Coronary artery (tissue), 2 donors: Measurements from ENCODE around the gene FAM98A.

Source experiments
- DNase-seq: peaks from one replicate; pipeline ENCODE4 v3.0.0-alpha.2; 2017; ENCODE audit warnings: low spot score
- H3K27ac ChIP-seq, 2 donors: fragments of 200-600 bp; sonication (generic); one replicate each; pipeline ENCODE4 v1.5.1; 2016 to 2019
- H3K4me3 ChIP-seq: fragments of 200-600 bp; sonication (generic); 2 replicates; pipeline ENCODE4 v1.5.1; 2016; ENCODE audit warnings: mild to moderate bottlenecking, moderate library complexity
- TF ChIP-seq, protein P1 (sequence below): fragments of 200-600 bp; sonication (generic); IDR thresholded peaks from one replicate; pipeline ENCODE4 v1.5.1; 2019; ENCODE audit warnings: antibody characterized with exemption

FAM98A gene

DNA sequence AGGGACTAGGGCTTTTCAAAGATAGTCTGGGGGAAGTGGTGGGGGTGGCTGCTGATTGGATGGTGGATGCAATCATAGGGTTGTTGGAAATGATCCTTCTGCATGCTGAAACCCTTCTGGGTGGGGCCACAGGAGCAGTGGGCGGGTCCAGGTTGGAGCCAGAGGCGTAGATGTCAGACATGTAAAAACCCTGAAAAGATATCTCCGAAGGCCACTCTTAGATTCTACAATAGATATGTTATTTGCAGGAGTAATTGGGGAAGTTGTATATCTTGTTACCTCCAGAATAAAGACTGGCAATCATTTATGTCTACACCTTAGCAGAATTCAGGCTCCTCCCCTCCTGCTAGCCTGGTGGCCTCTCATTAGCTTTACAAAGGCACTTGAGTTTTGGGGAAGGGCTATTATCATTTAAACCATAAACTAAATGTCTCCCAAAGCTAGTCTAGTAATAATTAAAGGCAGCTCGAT is 8.2 kb upstream of the FAM98A start:
- no peak overlapping the region for H3K27ac ChIP-seq
- TF ChIP-seq, protein P1, sequence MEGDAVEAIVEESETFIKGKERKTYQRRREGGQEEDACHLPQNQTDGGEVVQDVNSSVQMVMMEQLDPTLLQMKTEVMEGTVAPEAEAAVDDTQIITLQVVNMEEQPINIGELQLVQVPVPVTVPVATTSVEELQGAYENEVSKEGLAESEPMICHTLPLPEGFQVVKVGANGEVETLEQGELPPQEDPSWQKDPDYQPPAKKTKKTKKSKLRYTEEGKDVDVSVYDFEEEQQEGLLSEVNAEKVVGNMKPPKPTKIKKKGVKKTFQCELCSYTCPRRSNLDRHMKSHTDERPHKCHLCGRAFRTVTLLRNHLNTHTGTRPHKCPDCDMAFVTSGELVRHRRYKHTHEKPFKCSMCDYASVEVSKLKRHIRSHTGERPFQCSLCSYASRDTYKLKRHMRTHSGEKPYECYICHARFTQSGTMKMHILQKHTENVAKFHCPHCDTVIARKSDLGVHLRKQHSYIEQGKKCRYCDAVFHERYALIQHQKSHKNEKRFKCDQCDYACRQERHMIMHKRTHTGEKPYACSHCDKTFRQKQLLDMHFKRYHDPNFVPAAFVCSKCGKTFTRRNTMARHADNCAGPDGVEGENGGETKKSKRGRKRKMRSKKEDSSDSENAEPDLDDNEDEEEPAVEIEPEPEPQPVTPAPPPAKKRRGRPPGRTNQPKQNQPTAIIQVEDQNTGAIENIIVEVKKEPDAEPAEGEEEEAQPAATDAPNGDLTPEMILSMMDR = no peak

DNA sequence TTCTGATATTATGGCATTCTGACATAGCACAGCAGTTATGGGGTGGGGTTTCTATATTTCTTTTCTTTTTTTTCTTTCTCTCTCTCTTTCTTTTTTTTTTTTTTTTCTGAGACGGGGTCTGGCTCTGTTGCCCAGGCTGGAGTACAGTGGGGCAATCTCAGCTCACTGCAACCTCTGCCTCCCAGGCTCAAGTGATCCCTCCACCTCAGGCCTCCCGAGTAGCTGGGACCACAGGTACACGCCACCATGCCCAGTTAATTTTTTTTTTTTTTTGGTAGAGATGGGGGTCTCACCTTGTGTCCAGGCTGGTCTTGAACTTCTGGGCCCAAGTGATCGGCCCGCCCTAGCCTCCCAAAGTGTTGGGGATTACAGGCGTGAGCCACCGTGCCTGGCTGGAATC is 7.5 kb upstream of the FAM98A start:
- DNase-seq = no peak
- TF ChIP-seq, protein P1 = no peak
- Histone ChIP-seq H3K4me3 (no peak overlapping the region), H3K27ac (no peak overlapping the region)

More for the DNA sequence above, 8.2 kb upstream of the FAM98A start:
- no peak for DNase-seq
- no peak overlapping the region for H3K4me3 ChIP-seq

DNA sequence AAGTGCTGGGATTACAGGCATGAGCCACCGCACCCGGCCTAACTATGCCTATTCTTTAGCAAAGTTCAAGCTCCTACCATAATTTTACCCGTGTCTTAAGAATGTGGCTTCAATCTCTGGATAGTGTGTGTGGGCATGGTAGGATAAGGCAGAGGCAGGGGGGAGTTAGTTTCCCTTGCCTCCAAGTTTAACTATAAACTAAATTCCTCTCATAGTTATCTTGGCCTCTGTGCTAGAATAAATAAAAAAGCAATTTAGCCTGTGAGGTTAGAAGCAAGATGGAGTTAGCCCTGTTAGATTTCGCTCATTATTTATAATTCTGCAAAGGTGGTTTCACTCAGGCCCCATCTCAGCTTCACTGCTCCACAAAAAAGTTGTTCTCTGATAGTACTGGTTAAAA is 7.0 kb upstream of the FAM98A start:
- no peak overlapping the region for H3K4me3 ChIP-seq
- DNase-seq = no peak
- no peak overlapping the region for H3K27ac ChIP-seq
- TF ChIP-seq, protein P1 = no peak

DNA sequence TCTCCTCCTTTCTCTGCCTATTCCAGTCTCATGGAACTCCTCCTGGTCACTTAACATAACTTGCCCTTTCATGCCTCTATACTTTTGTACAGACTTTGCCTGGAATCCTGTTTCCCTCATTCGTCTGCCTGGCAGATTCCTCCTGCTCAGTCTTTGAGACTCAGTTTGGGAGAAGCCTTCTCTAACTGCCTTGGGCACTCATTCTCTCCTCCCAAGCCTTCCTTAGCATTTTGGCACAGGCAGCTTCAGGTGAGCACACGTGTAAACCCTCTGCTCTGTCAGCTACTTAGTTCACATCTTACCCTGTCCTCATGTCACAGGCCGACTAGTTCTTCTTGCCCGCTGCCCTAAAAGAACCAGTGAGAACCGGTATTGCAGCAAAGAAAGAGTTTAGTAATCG is 6.0 kb upstream of the FAM98A start:
- TF ChIP-seq, protein P1 = no peak
- H3K4me3 ChIP-seq = no peak overlapping the region
- H3K27ac ChIP-seq = no peak overlapping the region
- no peak for DNase-seq

DNA sequence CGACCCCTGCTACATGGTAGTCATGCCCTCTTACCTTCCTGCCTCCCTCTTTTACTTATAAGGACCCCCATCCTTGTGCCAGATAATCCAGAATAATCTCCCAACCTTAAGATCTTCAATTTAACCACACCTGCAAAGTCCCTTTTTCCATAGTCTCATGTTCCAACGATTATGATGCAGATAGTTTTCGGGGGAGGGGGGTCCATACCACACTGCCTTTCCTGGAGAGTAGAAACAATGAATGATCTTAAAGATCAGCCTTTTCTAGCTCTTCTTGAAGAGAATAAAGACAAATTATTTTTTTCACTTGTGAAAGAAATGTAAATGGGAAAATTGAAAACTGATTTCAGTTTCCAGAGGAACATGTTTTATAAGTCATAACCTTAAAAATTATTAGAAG is 4.3 kb upstream of the FAM98A start:
- H3K4me3 ChIP-seq = no peak overlapping the region
- DNase-seq = no peak
- TF ChIP-seq, protein P1 = no peak
- no peak overlapping the region for H3K27ac ChIP-seq

DNA sequence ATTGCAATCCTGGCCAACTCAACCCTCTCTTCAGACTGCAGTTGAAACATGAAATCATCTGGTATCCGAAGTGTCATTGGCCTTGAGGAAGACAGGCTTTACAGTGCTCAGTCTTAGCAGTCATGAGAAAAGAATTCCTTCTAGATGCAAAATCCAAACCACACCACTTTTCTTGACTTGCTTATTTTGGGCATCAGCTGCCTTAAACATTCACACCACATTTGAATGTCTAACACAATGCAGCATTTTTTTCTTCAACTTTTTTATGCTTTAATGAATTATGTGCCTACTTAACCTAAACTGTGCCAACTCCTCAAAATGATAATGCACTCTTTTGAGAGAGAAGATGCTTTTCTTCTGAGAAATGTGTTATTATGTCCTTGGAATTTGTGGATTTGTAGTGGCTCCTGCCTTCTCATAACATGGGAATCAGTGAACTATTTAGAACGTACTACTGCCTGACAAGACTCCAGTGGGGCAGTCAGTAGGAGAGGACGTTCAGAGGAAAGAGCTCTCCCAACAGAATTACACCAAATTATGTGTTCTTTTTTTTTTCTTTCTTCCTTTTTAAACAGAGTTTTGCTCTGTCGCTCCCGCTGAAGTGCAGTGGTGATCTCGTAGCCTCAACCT is 3.2 kb upstream of the FAM98A start:
- TF ChIP-seq, protein P1 = no peak
- Histone ChIP-seq H3K4me3 (no peak overlapping the region), H3K27ac (no peak overlapping the region)
- no peak for DNase-seq

DNA sequence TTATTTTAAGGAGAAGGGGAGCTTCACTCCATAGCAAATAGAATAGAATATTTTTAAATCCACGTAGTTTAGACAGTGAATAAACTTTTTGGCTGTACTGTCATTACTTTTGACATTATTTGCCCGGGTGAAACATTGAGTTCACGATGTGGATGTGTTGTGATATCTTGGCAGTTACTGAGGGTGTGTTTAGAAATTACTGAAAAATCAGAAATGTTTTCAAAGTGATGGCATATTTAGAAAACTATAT is 769 bp upstream of the FAM98A start:
- Histone ChIP-seq H3K27ac (peak overlapping the region; percentile 63 to 96), H3K4me3 (peak overlapping the region; percentile 96)
- no peak for DNase-seq
- TF ChIP-seq, protein P1 = no peak
